Measurements from ENCODE around the gene COL15A1.

DNA sequence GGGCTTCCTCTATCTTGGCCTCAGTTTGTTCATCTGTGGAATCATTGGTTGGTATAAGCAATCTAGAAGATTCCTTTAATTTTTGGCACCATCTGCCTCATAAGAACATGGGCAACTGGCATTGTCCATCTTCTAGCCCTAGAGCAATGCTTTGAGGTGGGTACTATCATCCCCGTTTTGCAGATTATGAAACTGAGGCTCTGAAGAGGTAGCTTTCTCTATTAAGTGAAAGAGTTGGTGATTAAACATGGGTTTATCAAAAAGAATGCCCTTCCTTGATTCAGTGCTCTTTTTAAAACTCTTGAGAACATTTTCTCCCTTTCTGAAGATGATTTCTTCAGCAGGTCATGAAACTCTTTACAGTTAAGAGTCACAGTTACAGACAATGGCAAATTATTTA lies 118.8 kb downstream of the COL15A1 start:
- TF ChIP-seq, protein P1, sequence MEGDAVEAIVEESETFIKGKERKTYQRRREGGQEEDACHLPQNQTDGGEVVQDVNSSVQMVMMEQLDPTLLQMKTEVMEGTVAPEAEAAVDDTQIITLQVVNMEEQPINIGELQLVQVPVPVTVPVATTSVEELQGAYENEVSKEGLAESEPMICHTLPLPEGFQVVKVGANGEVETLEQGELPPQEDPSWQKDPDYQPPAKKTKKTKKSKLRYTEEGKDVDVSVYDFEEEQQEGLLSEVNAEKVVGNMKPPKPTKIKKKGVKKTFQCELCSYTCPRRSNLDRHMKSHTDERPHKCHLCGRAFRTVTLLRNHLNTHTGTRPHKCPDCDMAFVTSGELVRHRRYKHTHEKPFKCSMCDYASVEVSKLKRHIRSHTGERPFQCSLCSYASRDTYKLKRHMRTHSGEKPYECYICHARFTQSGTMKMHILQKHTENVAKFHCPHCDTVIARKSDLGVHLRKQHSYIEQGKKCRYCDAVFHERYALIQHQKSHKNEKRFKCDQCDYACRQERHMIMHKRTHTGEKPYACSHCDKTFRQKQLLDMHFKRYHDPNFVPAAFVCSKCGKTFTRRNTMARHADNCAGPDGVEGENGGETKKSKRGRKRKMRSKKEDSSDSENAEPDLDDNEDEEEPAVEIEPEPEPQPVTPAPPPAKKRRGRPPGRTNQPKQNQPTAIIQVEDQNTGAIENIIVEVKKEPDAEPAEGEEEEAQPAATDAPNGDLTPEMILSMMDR (IDR thresholded peaks at IDR 0.05), result no peak
- TF ChIP-seq EZH2 (IDR thresholded peaks at IDR 0.05; ENCODE audit: borderline replicate concordance, insufficient read depth, low read depth, low read length, poor library complexity, severe bottlenecking), result no peak
